Ascending aorta (tissue), 2 donors: Measurements from ENCODE around the gene MTOR. TPM values are rescaled to one million over a fixed set of nuclear protein-coding genes. Genes with fewer than 3 reads are reported as not detected.
"Not testable (repeated sequence)": the region's sequence is repeated elsewhere in the genome, so short reads cannot be mapped to it uniquely, and the experiment has no call there.

Experiments
- DNase-seq, 2 donors: peaks; one replicate each; pipeline ENCODE4 v3.0.0-alpha.2; 2019; ENCODE audit warnings: low spot score in 2 of 2
- H3K27ac ChIP-seq, 2 donors: fragments of 200-600 bp; sonication (generic); one replicate each; pipeline ENCODE4 v1.5.1; 2016 to 2017; ENCODE audit warnings: mild to moderate bottlenecking in 1 of 2
- H3K27me3 ChIP-seq: fragments of 200-600 bp; sonication (generic); one replicate; pipeline ENCODE4 v1.5.1; 2017
- H3K36me3 ChIP-seq, 2 donors: fragments of 200-600 bp; sonication (generic); one replicate each; pipeline ENCODE4 v1.5.1; 2016
- H3K4me1 ChIP-seq, 2 donors: fragments of 200-600 bp; sonication (generic); one replicate each; pipeline ENCODE4 v1.5.1; 2016 to 2017; ENCODE audit warnings: mild to moderate bottlenecking in 1 of 2
- H3K4me3 ChIP-seq, 2 donors: fragments of 200-600 bp; sonication (generic); one replicate each; pipeline ENCODE4 v1.5.1; 2016 to 2017; ENCODE audit warnings: mild to moderate bottlenecking in 1 of 2
- H3K9me3 ChIP-seq, 2 donors: fragments of 200-600 bp; sonication (generic); one replicate each; pipeline ENCODE4 v1.5.1; 2016
- CTCF ChIP-seq, 3 experiments: fragments of 200-600 bp in 2 of 3; fragments of 450-650 bp in 1 of 3; sonication (generic) in 2 of 3; IDR thresholded peaks; one replicate each; pipeline ENCODE4 v1.5.1; 2016 to 2019; ENCODE audit warnings: antibody characterized with exemption in 3 of 3, mild to moderate bottlenecking in 1 of 3, moderate library complexity in 1 of 3
- intact Hi-C: fragments of 100-400 bp; cut with DNase I; formaldehyde crosslinking; loops from one replicate; pipeline ENCODE4 v1.15.1; 2023
- total RNA-seq: library from RNA; depleted of rRNA; stranded (reverse); fragments of >200 nt; gene quantifications from one replicate; pipeline ENCODE4 v1.1.0, GENCODE V29; 2016

Gene MTOR
- total RNA-seq, 1 donor from 2014 or later = 28.0 TPM

GRCh38 chr1:11301601-11302000 lies 39.2 kb upstream of the MTOR start:
- no peak for TF ChIP-seq CTCF (IDR thresholded peaks at IDR 0.05)
- Histone ChIP-seq H3K36me3 (peaks cover 0 to 3% of the 10 kb centered on the region in 2 donors), H3K4me3 (no peak overlapping the region), H3K4me1 (no peaks in the 10 kb centered on the region), H3K9me3 (no peaks in the 10 kb centered on the region), H3K27me3 (no peaks in the 10 kb centered on the region), H3K27ac (no peak overlapping the region)
- intact Hi-C loops = no loop called here
- no peak for DNase-seq

GRCh38 chr1:11299225-11299574 lies 36.8 kb upstream of the MTOR start:
- H3K4me1 ChIP-seq = no peaks in the 10 kb centered on the region
- H3K27me3 ChIP-seq = no peaks in the 10 kb centered on the region
- TF ChIP-seq CTCF (IDR thresholded peaks at IDR 0.05) = no peak
- DNase-seq = no peak
- H3K36me3 ChIP-seq = peaks cover 0 to 23% of the 10 kb centered on the region in 2 donors
- intact Hi-C loops = no loop called here
- H3K27ac ChIP-seq = no peak overlapping the region
- no peaks in the 10 kb centered on the region for H3K9me3 ChIP-seq
- H3K4me3 ChIP-seq = no peak overlapping the region

- Histone ChIP-seq H3K9me3 (no peaks in the 10 kb centered on the region), H3K36me3 (peaks cover under 1 to 26% of the 10 kb centered on the region in 2 donors), H3K27me3 (no peaks in the 10 kb centered on the region), H3K27ac (no peak overlapping the region), H3K4me1 (no peaks in the 10 kb centered on the region), H3K4me3 (no peak overlapping the region)
- DNase-seq = no peak
- TF ChIP-seq CTCF (IDR thresholded peaks at IDR 0.05) = no peak
- intact Hi-C loops = no loop called here
These were observed 36.3 kb upstream of the MTOR start for GRCh38 chr1:11298390-11299224.

GRCh38 chr1:11297774-11298173 lies 35.4 kb upstream of the MTOR start:
- H3K27me3 ChIP-seq, H3K9me3 ChIP-seq, H3K27ac ChIP-seq, intact Hi-C loops, DNase-seq, H3K4me1 ChIP-seq, H3K4me3 ChIP-seq: not testable (repeated sequence)
- peaks cover 9 to 31% of the 10 kb centered on the region in 2 donors for H3K36me3 ChIP-seq

- H3K9me3 ChIP-seq = no peaks in the 10 kb centered on the region
- peaks cover 11 to 36% of the 10 kb centered on the region in 2 donors for H3K36me3 ChIP-seq
- DNase-seq = no peak
- TF ChIP-seq CTCF (IDR thresholded peaks at IDR 0.05) = no peak
- intact Hi-C loops = no loop called here
- H3K27me3 ChIP-seq = no peaks in the 10 kb centered on the region
- no peak overlapping the region for H3K27ac ChIP-seq
- H3K4me3 ChIP-seq = no peak overlapping the region
- H3K4me1 ChIP-seq = no peaks in the 10 kb centered on the region
These were observed 33.6 kb upstream of the MTOR start for GRCh38 chr1:11295905-11296304.

- Histone ChIP-seq H3K27ac (no peak overlapping the region), H3K9me3 (no peaks in the 10 kb centered on the region), H3K4me1 (no peaks in the 10 kb centered on the region), H3K27me3 (no peaks in the 10 kb centered on the region), H3K36me3 (peaks cover 15 to 46% of the 10 kb centered on the region in 2 donors), H3K4me3 (no peak overlapping the region)
- intact Hi-C loops = no loop called here
- no peak for TF ChIP-seq CTCF (IDR thresholded peaks at IDR 0.05)
- DNase-seq = no peak
These were observed 32.6 kb upstream of the MTOR start for GRCh38 chr1:11294951-11295350.
